Kidney (tissue), 14 donors: ENCODE data around the gene PBX3. TPM values are rescaled to one million over a fixed set of nuclear protein-coding genes. Genes with fewer than 3 reads are reported as not detected.

Experiments
- DNase-seq, 5 donors: peaks; one replicate each; pipeline ENCODE4 v3.0.0-alpha.2; 2013 to 2020
- FAIRE-seq: peaks from 2 replicates; lab custom pipeline; 2012; peaks lifted over from hg19 to GRCh38; lab: Jason Lieb, UNC
- H3K27ac ChIP-seq, 2 donors: one replicate each; pipeline ENCODE4 v1.7.0; 2013; ENCODE audit warnings: low read depth in 2 of 2, low read length in 2 of 2, inconsistent platforms in 1 of 2
- H3K27me3 ChIP-seq: one replicate; pipeline ENCODE4 v1.7.1; 2013; ENCODE audit warnings: low read length, inconsistent platforms; ENCODE audit not compliant: control insufficient read depth, insufficient read depth
- H3K36me3 ChIP-seq, 3 donors: one replicate each; pipeline versions ENCODE4 v1.7.0 to v1.7.1; 2013; ENCODE audit warnings: low read length in 3 of 3, control low read depth in 1 of 3, inconsistent platforms in 1 of 3; ENCODE audit not compliant: insufficient read depth in 3 of 3, control insufficient read depth in 2 of 3
- H3K4me1 ChIP-seq, 3 donors: one replicate each; pipeline versions ENCODE4 v1.7.0 to v1.7.1; 2013; ENCODE audit warnings: low read length in 3 of 3, inconsistent platforms in 1 of 3, low read depth in 1 of 3; ENCODE audit not compliant: control insufficient read depth in 2 of 3, insufficient read depth in 2 of 3
- H3K4me3 ChIP-seq, 3 donors: one replicate each; pipeline versions ENCODE4 v1.7.0 to v1.8.1; 2013; ENCODE audit warnings: low read length in 3 of 3, control low read depth in 1 of 3, inconsistent platforms in 1 of 3
- H3K9ac ChIP-seq, 3 donors: one replicate each; pipeline versions ENCODE4 v1.7.0 to v1.7.1; 2013; ENCODE audit warnings: low read length in 3 of 3, control low read depth in 1 of 3, inconsistent platforms in 1 of 3
- H3K9me3 ChIP-seq, 3 donors: one replicate each; pipeline versions ENCODE4 v1.7.0 to v1.7.1; 2013; ENCODE audit warnings: low read length in 3 of 3, control low read depth in 1 of 3, inconsistent platforms in 1 of 3; ENCODE audit not compliant: control insufficient read depth in 2 of 3, insufficient read depth in 1 of 3
- CTCF ChIP-seq: IDR thresholded peaks from 3 replicates; pipeline ENCODE4 v1.5.1; 2012; ENCODE audit warnings: mild to moderate bottlenecking, moderate library complexity, borderline replicate concordance; ENCODE audit not compliant: insufficient read depth; ENCODE audit errors: extremely low read depth
- intact Hi-C: fragments of 100-400 bp; cut with DNase I; formaldehyde crosslinking; loops from one replicate; pipeline ENCODE4 v1.11.1; 2022
- polyA plus RNA-seq: library from polyadenylated mRNA; stranded (reverse); fragments of 350-450 nt; fragmentation: Illumina TruSeq; extraction: RNeasy Lipid Tissue Mini Kit (QIAGEN cat#74804); gene quantifications from one replicate; pipeline ENCODE4 v1.2.3, GENCODE V29; 2014; ENCODE audit warnings: low read depth, low replicate concordance; ENCODE audit not compliant: insufficient read depth
- total RNA-seq: library from RNA; stranded (reverse); fragmentation: NEBNext Ultra II Directional; extraction: Animal tissue kit (Norgen Biotek cat#: 25700); gene quantifications from one replicate; pipeline ENCODE4 v1.2.1, GENCODE V29; 2021
- donor health status: control.
- donor health status: control.
- donor health status: control.
- donor health status: control.
- donor health status: control.
- donor health status: DM: yes; HTN: yes; CAD: no.
- donor health status: Normal renal cell carcinoma (clear cell type).

Gene PBX3
- total and polyA plus RNA-seq, 2 donors from 2014 or later = 10.2 to 23.6 TPM

- intact Hi-C loops = no loop called here
- no peak overlapping the region for H3K27ac ChIP-seq
- no peaks in the 10 kb centered on the region for H3K36me3 ChIP-seq
- no peak for TF ChIP-seq CTCF
- H3K4me1 ChIP-seq = no peaks in the 10 kb centered on the region
- FAIRE-seq = no peak
- H3K27me3 ChIP-seq = no peaks in the 10 kb centered on the region
- H3K4me3 ChIP-seq = no peak overlapping the region
- DNase-seq = no peak
- H3K9ac ChIP-seq = no peak overlapping the region
- no peaks in the 10 kb centered on the region for H3K9me3 ChIP-seq
Measured at GRCh38 chr9:125909459-125909858, 162.3 kb downstream of the PBX3 start.

GRCh38 chr9:125910286-125910685, 163.1 kb downstream of the PBX3 start:
- DNase-seq = no peak
- Histone ChIP-seq H3K4me1 (no peaks in the 10 kb centered on the region), H3K9me3 (no peaks in the 10 kb centered on the region), H3K36me3 (no peaks in the 10 kb centered on the region), H3K4me3 (no peak overlapping the region), H3K27ac (no peak overlapping the region), H3K9ac (no peak overlapping the region), H3K27me3 (no peaks in the 10 kb centered on the region)
- FAIRE-seq = no peak
- TF ChIP-seq CTCF = no peak
- intact Hi-C loops = no loop called here

- Histone ChIP-seq H3K27ac (no peak overlapping the region), H3K36me3 (no peaks in the 10 kb centered on the region), H3K4me3 (no peak overlapping the region), H3K9ac (no peak overlapping the region), H3K4me1 (no peaks in the 10 kb centered on the region), H3K27me3 (no peaks in the 10 kb centered on the region), H3K9me3 (no peaks in the 10 kb centered on the region)
- intact Hi-C loops = no loop called here
- TF ChIP-seq CTCF = no peak
- DNase-seq (peak in 1 of 5 donors; percentile 32), FAIRE-seq (no peak)
Measured at GRCh38 chr9:125911861-125912644, 164.9 kb downstream of the PBX3 start.
